LNCaP clone FGC (cell line): ENCODE results near the gene DTYMK.

Experiments
- DNase-seq: peaks from one replicate; pipeline ENCODE4 v3.0.0-alpha.2; 2011; ENCODE audit warnings: low read depth
- H3K4me3 ChIP-seq: 2 replicates; pipeline ENCODE4 v1.5.1; 2011; ENCODE audit warnings: mild to moderate bottlenecking, low read depth, low read length, control low read depth
- CTCF ChIP-seq: IDR thresholded peaks from 2 replicates; pipeline ENCODE4 v1.5.1; 2012; ENCODE audit warnings: mild to moderate bottlenecking; ENCODE audit not compliant: control insufficient read depth, insufficient read depth; ENCODE audit errors: extremely low read depth

DTYMK gene

GRCh38 chr2:241706537-241706936 lies 19.9 kb upstream of the DTYMK start:
- DNase-seq, result no peak
- no peak overlapping the region for H3K4me3 ChIP-seq
- TF ChIP-seq CTCF, result no peak

- TF ChIP-seq CTCF, result no peak
- no peak for DNase-seq
- peak overlapping the region; percentile 77 for H3K4me3 ChIP-seq
Measured at GRCh38 chr2:241703032-241703604, 16.5 kb upstream of the DTYMK start.

GRCh38 chr2:241702155-241703031 lies 15.8 kb upstream of the DTYMK start:
- peak; percentile 37 for DNase-seq
- peak; percentile 46 for TF ChIP-seq CTCF
- peak overlapping the region; percentile 77 for H3K4me3 ChIP-seq

- peak within 1 kb of the TSS; percentile 77 for H3K4me3 ChIP-seq
- DNase-seq, result peak; percentile 55
- no peak for TF ChIP-seq CTCF
Measured at GRCh38 chr2:241701399-241702154, 15.0 kb upstream of the DTYMK start, which contains the start of gene ING5. Gene ING5, plus strand, starts transcription at chr2:241702039. Its CDS starts 27 bp downstream, at chr2:241702066.

GRCh38 chr2:241701149-241701398 lies 14.5 kb upstream of the DTYMK start:
- DNase-seq, result peak; percentile 80
- H3K4me3 ChIP-seq, result peak overlapping the region; percentile 72
- TF ChIP-seq CTCF, result peak; percentile 76

GRCh38 chr2:241695651-241696050 lies 9.0 kb upstream of the DTYMK start:
- DNase-seq, result no peak
- no peak overlapping the region for H3K4me3 ChIP-seq
- TF ChIP-seq CTCF, result no peak
